ENCODE results near the gene UBALD2. TPM values are rescaled to one million over a fixed set of nuclear protein-coding genes. Genes with fewer than 3 reads are reported as not detected.
"Not testable (repeated sequence)": the region's sequence is repeated elsewhere in the genome, so short reads cannot be mapped to it uniquely, and the experiment has no call there.

The UBALD2 gene
- polyA plus RNA-seq, 1 of the 3 experiments (the other 2 are of a cell fraction): 27.0 TPM

- H3K27me3 ChIP-seq (ENCODE audit: insufficient read depth); H3K79me2 ChIP-seq (ENCODE audit: insufficient read depth); H3F3A ChIP-seq (replicated peaks; ENCODE audit: insufficient read depth); H3K36me3 ChIP-seq (replicated peaks in 1 of 2; ENCODE audit: control insufficient read depth in 1 of 2, insufficient read depth in 2 of 2, low read length in 1 of 2); H3K27ac ChIP-seq (ENCODE audit: low read depth in 2 of 2, low read length in 1 of 2); DNase-seq; H3K4me1 ChIP-seq (ENCODE audit: control insufficient read depth in 1 of 2, insufficient read depth in 2 of 2, low read depth in 1 of 2, low read length in 1 of 2); H3K4me2 ChIP-seq; H3K9me2 ChIP-seq; POLR2A ChIA-PET; H3K4me3 ChIP-seq (ENCODE audit: low read depth in 2 of 2, low read length in 1 of 2); H3K9ac ChIP-seq; H3K9me3 ChIP-seq; H4K20me1 ChIP-seq (ENCODE audit: insufficient read depth); H2AFZ ChIP-seq (ENCODE audit: low read depth): not testable (repeated sequence)
- 92% methylated on average over 8 of the region's 8 CpGs for WGBS (ENCODE audit: low lambda C conversion rate)
- CTCF ChIA-PET: interaction anchor here (1.3 to 8.4 kb wide), 3 partner anchors 10 to 141 kb away, joined by 3 to 55 read pairs (median 3); no protein-coding TSS in a partner anchor
These were observed 20.4 kb upstream of the UBALD2 start for GRCh38 chr17:76244721-76245120.

GRCh38 chr17:76246080-76247066 is 18.8 kb upstream of the UBALD2 start:
- H3K27me3 ChIP-seq (ENCODE audit: insufficient read depth): no peaks in the 10 kb centered on the region
- no peaks in the 10 kb centered on the region for H3K9me3 ChIP-seq
- no peaks in the 10 kb centered on the region for H3K9me2 ChIP-seq
- WGBS (ENCODE audit: low lambda C conversion rate): 84% methylated on average over 7 of the region's 7 CpGs
- H3K4me3 ChIP-seq (ENCODE audit: low read depth in 2 of 2, low read length in 1 of 2): no peak overlapping the region
- H2AFZ ChIP-seq (ENCODE audit: low read depth): no peak overlapping the region
- no peak overlapping the region for H3K9ac ChIP-seq
- H3K27ac ChIP-seq (ENCODE audit: low read depth in 2 of 2, low read length in 1 of 2): no peak overlapping the region
- no peaks in the 10 kb centered on the region for H3F3A ChIP-seq (replicated peaks; ENCODE audit: insufficient read depth)
- H4K20me1 ChIP-seq (ENCODE audit: insufficient read depth): no peaks in the 10 kb centered on the region
- no peaks in the 10 kb centered on the region for H3K36me3 ChIP-seq (replicated peaks in 1 of 2; ENCODE audit: control insufficient read depth in 1 of 2, insufficient read depth in 2 of 2, low read length in 1 of 2)
- H3K4me2 ChIP-seq: no peak overlapping the region
- ChIA-PET CTCF (interaction anchor here (0.6 to 8.4 kb wide), 13 partner anchors 8 to 283 kb away, joined by 3 to 55 read pairs (median 3); no protein-coding TSS in a partner anchor), POLR2A (interaction anchor here (0.8 kb wide), 1 partner anchor 25 kb away, joined by 3 read pairs; no protein-coding TSS in a partner anchor)
- H3K79me2 ChIP-seq (ENCODE audit: insufficient read depth): no peaks in the 10 kb centered on the region
- DNase-seq: no peak
- TF ChIP-seq PBX3 (IDR thresholded peaks at IDR 0.05) (no peak), NRF1 (IDR thresholded peaks at IDR 0.05; ENCODE audit: low read depth, low read length) (no peak), TAF1 (IDR thresholded peaks at IDR 0.05; ENCODE audit: borderline replicate concordance, low read depth, low read length) (no peak), FOXM1 (IDR thresholded peaks at IDR 0.05; ENCODE audit: low read depth) (no peak), YY1 (IDR thresholded peaks at IDR 0.05; ENCODE audit: low read depth) (no peak), MXI1 (IDR thresholded peaks at IDR 0.05; ENCODE audit: low read depth, low read length) (no peak), TEAD4 (IDR thresholded peaks at IDR 0.05; ENCODE audit: borderline replicate concordance, insufficient read depth) (no peak)
- TF ChIP-seq, protein P1, sequence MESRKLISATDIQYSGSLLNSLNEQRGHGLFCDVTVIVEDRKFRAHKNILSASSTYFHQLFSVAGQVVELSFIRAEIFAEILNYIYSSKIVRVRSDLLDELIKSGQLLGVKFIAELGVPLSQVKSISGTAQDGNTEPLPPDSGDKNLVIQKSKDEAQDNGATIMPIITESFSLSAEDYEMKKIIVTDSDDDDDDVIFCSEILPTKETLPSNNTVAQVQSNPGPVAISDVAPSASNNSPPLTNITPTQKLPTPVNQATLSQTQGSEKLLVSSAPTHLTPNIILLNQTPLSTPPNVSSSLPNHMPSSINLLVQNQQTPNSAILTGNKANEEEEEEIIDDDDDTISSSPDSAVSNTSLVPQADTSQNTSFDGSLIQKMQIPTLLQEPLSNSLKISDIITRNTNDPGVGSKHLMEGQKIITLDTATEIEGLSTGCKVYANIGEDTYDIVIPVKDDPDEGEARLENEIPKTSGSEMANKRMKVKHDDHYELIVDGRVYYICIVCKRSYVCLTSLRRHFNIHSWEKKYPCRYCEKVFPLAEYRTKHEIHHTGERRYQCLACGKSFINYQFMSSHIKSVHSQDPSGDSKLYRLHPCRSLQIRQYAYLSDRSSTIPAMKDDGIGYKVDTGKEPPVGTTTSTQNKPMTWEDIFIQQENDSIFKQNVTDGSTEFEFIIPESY (IDR thresholded peaks at IDR 0.05; ENCODE audit: borderline replicate concordance, low read depth): no peak
- no peaks in the 10 kb centered on the region; a peak in 1 of 4 replicates for H3K4me1 ChIP-seq (ENCODE audit: control insufficient read depth in 1 of 2, insufficient read depth in 2 of 2, low read depth in 1 of 2, low read length in 1 of 2)
